ENCODE data around the gene C13orf46. TPM values are rescaled to one million over a fixed set of nuclear protein-coding genes. Genes with fewer than 3 reads are reported as not detected.

C13orf46 gene
- total RNA-seq, 1 donor from 2014 or later: 4.1 TPM

GRCh38 chr13:114010401-114011101 is 36.7 kb upstream of the C13orf46 start:
- intact Hi-C loops (cut with micrococcal nuclease): no loop called here

GRCh38 chr13:114009590-114010400 is 35.9 kb upstream of the C13orf46 start:
- intact Hi-C loops (cut with micrococcal nuclease): no loop called here

GRCh38 chr13:114008964-114009589 is 35.2 kb upstream of the C13orf46 start:
- intact Hi-C loops (cut with micrococcal nuclease): no loop called here

GRCh38 chr13:114007566-114007965 is 33.7 kb upstream of the C13orf46 start:
- intact Hi-C loops (cut with micrococcal nuclease): no loop called here

GRCh38 chr13:114005206-114005724 is 31.4 kb upstream of the C13orf46 start:
- intact Hi-C loops (cut with micrococcal nuclease): no loop called here

- intact Hi-C loops (cut with micrococcal nuclease): no loop called here
Measured at GRCh38 chr13:114004420-114005205, 30.7 kb upstream of the C13orf46 start.

- intact Hi-C loops (cut with micrococcal nuclease): no loop called here
Measured at GRCh38 chr13:114002771-114003321, 29.0 kb upstream of the C13orf46 start.

GRCh38 chr13:114002009-114002544 is 28.2 kb upstream of the C13orf46 start:
- intact Hi-C loops (cut with micrococcal nuclease): no loop called here

GRCh38 chr13:114001331-114002008 is 27.6 kb upstream of the C13orf46 start:
- intact Hi-C loops (cut with micrococcal nuclease): no loop called here

GRCh38 chr13:114000151-114001040 is 26.5 kb upstream of the C13orf46 start:
- intact Hi-C loops (cut with micrococcal nuclease): no loop called here

- intact Hi-C loops (cut with micrococcal nuclease): no loop called here
Measured at GRCh38 chr13:113999618-113999910, 25.7 kb upstream of the C13orf46 start.

- intact Hi-C loops (cut with micrococcal nuclease): no loop called here
Measured at GRCh38 chr13:113998781-113999617, 25.1 kb upstream of the C13orf46 start.

- intact Hi-C loops (cut with micrococcal nuclease): no loop called here
Measured at GRCh38 chr13:113997845-113998751, 24.2 kb upstream of the C13orf46 start.

- intact Hi-C loops (cut with micrococcal nuclease): no loop called here
Measured at GRCh38 chr13:113996912-113997745, 23.3 kb upstream of the C13orf46 start.

GRCh38 chr13:113996081-113996911 is 22.4 kb upstream of the C13orf46 start:
- intact Hi-C loops (cut with micrococcal nuclease): no loop called here
